Measurements from ENCODE around the gene FAM53B.

Gene FAM53B

DNA sequence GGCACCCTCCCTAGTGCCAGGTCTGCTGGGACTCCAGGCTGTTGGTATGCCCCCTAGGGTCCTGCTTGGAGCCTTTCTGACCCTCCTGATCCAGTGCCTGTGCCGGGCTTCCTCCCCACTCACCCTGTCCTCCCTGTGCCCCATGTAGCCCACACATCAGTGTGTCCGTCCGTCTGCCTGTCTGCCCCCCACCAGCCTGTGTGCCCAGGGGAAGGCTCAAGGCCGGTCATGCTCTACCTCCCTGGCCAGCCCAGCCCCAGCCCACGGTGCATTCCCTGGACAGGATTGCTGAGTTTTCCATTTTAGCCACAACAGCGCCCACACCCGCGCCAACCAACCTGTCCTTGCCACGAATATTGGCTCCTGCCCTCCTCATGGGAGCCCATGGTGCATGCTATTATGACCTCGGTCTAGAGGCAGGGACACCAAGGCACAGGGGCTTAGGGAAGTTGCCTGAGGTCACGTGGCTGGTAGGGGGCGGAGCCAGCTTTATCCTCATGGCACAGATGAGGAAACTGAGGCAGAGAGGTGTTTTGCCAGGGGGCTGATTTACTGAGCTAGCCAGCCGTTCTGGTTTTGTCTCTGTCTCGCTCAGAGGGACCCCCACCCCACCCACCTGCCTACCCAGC, 136.0 kb downstream of the FAM53B start:
- no peak for DNase-seq (ENCODE audit: low spot score)

DNA sequence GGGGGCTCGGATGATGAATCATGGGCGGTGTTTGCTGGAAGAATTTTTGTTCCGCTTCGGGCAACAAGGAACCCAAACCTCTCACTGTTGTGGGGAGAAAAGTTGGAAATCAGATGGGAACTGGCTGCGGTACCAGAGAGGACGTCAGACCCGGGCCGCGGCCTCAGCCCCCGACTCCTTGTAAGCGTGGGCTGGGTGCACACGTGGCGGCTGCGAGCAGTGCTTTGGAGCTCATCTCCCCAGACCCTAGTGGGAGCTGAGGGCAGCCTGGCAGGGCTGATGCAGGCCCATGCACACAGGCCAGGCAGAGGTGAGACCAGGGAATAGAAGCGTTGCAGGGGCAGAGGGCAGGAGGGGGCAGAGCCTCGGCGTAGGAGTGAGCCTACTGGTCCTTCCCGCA, 136.5 kb downstream of the FAM53B start:
- DNase-seq (ENCODE audit: low spot score), result no peak

DNA sequence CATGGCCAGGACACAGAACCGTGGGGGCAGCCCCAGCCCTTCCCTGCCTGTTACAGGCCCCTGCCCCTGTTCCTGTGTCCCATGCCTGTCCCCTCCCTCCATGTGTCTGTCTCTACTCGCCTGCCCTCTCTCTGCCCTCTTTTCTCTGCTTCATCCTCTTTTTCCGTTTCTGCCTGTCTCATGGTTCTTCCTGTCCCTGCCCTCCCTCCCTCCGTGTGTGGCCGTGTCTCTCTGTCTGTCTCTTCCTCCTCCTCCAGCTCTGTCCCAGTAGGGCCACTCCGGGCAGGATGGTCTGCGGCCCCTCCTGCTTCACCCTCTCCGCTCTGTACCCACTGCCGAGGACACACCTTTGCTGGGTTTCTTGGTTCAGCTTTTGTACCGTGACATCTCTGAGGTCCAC, 137.4 kb downstream of the FAM53B start:
- no peak for DNase-seq (ENCODE audit: low spot score)

DNA sequence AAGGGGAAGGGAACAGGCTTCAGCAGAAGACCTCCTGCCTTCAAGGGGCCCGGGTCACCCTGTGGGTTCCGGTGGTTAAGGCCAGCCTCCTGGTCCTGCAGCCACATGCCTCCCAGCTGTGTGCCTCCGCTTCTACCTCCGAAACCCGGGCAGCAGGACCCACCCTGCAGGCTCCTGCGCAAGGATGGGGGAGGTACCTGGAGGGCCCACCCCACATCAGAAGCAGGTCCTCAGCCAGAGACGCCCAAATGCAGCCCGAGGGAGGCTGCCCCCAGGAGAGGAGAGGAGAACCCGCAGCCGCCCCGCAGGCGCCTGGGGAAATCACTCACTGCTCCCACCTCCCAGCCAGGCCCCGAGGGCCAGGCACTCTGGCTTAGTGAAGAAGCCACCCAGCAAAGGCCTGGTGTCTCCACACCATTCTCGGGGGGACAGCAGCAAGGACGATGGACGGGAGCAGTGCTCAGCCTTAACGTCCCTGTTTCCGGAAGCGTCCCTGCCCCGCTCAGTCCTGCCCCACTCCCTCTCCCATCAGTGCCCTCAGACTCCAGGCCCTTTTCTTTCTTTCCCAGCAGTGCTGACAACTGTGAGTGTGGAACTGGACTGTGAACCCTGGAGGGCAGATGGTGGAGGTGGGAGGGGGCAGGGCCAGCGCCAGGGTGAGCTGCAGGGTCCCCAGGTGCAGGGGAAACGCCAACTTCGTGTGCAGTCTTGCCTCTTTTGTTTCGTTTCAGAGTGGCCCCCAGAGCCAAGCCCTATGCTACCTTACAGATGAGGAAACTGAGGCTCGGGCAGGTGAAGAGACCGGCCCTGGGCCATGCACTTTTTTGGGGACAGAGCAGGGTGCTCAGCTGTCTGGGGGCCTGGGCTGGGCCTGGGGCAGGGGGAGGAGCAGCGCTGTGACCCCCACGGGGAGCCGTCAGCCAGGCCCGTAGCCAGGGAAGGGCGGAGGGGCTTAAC, 138.0 kb downstream of the FAM53B start:
- DNase-seq (ENCODE audit: low spot score), result no peak

DNA sequence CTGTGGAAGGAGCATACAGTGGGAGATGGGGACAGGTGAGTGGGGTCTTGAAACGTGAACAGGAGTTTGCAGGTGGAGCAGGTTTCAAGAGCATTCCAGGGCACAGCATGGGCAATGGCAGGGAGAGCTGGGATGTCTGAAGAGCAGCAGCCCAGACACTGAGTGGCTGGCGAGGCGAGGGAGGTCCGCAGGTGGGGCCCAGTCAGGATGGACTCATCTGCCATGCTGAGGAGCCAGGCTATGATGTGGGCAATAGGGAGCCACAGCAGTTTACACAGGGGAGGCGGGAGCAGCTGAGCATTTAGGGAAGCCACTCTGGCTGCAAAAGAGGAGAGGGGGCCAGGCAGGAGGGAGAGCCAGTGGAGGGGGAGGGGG, 138.7 kb downstream of the FAM53B start:
- DNase-seq (ENCODE audit: low spot score), result no peak

DNA sequence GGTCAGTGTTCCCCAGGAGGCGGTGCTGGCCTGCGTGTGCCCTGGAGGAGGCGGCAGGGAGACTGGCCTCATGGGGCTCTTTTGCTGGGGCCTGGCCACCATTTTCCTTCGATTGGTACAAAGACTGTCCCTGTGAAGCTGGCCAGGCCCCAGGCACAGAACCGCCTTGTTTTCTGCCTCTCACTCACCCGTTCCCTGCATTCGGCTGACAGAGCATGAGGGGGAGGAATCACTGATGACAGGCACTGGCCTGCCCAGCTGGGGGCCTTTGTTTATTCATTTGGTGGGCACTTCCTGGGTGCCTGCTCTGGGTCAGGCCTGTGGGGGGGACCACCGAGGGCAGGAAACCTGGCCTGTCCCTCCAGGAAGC, 139.2 kb downstream of the FAM53B start:
- no peak for DNase-seq (ENCODE audit: low spot score)

DNA sequence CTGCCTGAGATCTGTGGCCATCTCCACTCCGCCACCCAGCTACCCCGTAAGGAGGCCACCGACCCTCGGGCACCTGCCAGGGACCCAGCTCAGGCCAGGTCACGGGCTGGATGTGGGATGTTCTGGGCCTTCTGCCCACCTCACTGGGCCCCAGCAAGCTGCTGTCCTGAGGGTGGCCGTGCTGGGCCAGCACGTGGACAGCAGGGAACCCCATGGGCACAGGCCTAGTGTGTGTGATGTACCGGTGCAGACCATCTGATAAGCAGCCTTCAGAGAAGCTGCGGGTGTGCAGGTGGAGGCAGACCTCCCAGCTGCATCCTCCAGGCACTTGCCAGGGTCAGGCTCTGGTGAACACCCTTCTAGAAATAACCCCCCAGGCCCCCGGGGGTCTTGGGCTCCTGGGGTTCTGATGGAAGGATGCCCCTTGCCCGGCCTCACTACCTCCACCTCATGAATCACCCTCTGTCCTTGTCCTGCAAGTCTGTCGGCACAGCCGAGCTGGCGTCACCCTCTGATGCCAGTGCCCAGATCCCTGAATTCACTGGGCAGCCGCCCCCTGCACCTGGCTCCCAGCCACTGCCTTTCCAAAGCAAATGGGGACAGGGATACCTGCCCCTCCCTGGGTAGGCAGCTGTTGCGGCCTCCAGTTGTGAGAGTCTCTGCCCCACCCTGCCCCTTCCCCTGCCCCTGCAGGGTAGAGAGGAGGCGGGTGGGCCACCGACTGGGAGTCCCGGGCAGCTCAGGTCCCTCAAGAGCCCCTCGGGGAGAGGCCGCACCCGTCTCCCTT, 139.8 kb downstream of the FAM53B start:
- no peak for DNase-seq (ENCODE audit: low spot score)

DNA sequence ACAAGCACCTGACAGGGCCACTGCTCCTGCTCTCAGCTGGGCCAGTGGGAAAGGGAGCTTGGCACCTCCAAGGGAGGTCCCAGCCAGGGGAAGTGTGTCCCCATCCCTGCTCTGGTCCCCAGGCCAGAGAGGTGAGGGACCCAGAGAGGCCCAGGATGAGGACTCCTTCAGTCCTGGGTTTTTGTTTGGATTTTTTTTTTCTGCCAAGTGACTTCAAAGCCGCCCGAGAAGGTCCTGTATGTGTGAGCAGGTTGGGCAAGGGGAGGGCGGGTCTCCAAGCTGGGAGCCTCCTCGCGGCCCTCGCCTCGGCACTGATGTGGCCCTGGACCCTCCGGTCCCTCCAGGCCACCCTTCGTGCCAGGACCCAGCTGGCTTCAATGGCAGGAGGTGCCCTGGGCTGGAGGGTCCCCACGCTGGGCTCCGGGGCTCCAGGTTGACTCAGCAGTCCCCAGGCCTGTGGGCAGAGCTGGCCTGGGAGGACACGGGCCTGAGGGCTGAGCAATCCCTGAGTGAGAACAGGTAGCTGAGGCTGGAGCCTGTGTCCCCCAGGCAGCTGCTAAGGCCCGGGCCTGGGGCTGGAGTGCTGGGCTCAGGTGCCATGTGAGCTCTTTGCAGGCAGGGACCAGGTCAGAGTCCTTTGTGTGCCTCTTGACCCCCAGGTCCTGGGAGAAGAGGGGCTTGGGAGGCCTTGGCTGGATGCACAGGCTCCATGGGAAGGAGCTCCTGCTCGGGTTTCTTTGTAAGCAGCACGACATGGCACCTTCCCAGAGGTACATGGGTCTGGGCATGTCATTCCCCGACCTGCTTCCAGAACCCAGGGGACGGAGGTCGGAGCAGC, 140.6 kb downstream of the FAM53B start:
- DNase-seq (ENCODE audit: low spot score), result no peak

DNA sequence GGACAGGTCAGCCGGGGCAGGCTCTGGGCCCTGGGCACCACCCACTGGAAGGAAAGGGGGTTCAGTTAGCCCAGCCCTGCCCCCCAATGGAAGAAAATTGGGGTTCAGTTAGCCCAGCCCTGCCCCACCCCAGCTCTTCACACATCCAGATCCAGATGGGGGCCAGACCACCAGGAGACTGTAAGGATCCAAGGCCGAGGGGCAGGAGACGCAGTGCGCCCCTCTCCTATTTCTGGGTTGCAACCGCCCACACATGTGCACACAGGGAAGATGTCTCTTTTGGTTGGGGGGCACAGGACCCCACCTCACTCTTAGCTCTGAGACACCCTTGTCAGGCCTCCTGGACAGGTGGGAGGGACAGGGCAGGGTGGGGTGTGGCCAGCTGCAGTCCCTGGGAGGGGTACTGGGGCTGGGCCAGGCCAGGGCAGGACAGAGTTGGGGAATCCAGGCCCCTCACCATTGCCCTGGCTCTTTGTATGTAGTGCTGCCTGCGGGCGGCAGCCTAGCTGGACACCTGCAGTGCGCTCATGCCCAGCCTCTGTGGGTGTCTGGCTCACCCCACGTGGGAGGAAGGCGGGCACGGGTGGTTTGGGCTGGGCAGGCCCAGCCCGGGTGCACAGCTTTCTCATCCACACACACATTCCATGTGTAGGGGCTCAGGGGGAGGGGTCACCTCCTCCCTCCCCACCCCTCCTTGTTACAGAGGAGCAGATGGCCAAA, 141.4 kb downstream of the FAM53B start:
- no peak for DNase-seq (ENCODE audit: low spot score)

DNA sequence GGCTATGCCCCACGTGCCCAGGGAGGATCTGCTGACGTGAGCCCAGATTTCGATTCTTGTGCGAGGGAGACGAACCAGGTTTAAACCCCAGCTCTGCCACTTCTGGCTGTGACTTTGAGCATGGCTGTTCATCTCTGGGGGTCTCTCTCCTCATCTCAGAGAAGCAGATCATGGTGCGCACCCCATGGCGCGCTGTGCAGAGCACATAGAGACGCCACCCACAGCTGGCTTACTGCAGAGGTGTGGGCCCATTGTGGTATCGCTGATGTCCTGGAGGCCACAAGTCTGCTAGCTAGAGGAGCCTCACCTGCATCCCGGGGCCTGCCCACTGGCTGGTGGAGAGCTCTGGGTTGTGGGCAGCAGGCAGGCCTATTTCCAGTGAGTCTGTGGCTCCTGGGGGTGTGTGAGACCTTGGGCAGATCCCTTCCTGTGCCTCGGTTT, 142.0 kb downstream of the FAM53B start:
- no peak for DNase-seq (ENCODE audit: low spot score)

DNA sequence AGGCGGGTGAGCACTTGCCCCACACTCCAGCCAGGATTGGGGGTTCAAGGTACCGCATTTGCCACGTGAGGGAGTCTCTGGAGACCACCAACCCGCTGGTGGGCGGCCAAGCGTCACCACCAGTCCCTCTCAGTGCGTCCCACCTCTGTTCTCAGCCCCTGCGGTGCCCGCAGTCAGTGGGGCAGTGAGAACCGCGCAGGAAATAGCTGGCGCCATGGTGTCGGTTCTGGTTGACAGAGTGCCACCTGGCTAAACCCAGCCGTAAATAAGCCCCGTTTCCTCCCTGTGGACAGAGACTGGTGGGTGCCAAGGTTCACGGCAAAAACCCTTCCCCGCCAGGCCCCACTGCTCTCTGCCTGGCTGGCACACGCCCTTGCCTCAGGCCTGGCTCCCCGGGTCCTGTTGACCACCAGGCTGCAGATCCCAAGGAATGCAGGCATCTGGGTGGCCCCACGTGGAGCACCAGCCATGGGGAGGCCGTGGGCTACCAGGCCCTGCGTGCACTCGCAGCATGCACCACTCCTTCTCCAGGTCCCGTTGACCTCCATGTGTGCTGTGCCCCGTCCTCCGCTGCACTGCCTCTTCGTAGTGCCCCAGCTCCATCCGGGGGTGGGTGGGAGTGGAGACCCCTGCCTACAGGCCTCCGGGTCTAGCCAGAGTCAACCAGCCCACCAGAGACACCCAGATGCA, 142.6 kb downstream of the FAM53B start:
- DNase-seq (ENCODE audit: low spot score), result no peak

DNA sequence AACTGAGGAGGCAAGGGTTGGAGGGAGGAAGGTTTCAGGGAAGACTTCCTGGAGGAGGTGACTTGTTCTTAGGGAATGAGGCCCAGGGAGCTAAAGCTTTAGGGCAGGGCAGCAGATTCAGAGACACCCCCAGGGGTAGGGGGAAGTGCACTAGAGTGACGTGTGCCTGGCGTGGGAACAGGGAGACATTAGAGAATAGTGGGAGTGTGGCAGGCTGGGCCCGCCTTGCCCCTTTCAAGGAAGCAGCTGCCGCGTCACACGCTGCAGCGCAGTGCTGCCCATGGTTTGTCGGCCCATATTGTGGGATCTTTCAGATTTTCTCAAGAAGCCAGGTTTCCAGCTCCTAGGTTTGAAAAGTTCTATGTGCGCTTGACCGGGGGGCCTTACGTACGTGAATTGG, 143.2 kb downstream of the FAM53B start:
- DNase-seq (ENCODE audit: low spot score), result no peak

DNA sequence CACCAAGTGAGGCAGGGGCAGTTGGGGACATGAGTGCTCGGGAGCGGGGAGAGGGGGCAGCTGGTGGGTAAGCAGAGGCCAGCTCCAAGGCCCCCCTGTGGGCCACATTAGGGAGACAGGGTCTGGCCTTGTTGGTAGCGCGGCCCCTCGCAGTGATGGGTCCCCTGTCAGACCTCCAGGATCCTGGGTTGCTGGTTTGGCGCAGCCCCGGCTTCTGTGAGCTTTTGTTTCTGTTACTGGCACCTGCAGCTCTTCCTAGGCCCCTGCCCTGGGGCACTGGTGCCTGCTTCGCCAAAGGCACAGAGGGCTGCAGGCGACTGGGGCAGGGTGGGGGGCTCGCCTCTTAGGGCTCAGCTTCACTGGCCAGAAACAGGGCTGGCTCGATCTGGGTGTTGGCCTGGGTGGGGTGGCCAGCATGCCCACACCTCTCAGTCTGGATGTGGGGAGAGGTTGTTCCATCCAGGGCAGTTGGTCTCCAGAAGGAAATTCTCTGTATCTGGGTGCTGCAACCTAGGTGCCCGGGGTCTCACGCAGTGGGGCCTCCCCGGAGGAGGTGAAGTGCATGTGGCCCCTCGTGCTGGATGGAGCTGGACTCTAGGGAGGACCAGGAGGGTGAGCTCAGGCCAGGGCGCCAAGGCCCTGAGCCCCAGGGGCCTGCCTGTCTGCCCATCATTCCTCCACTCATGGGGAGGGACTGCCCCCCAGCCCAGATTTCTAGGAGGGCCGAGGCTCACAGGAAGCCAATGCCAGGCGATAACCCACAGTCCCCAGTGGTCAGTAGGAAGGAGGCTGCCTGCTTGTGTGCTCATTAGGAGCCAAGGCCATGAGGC, 143.9 kb downstream of the FAM53B start:
- no peak for DNase-seq (ENCODE audit: low spot score)

DNA sequence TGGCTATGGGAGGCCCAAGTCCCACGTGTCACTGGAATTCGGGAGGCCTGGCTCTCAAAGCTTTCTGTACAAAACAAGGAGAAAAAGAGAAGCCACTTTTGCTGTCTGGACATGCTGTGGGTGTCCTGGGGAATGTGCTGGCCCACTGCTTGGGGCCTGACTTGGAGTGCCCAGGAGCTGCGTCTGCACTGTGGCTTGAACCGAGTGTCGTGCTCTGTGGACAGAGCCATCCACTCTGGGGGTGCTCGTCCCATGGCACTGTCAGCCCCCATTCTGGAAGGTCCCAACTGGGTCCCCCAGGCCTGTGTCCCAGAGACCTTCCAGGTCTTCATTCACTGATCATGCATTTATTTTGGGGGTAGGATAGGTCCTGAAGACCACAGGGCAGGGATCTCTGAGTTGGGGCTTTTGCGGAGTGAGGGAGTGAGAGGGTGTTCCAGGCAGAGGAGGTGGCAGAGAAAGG, 144.6 kb downstream of the FAM53B start:
- no peak for DNase-seq (ENCODE audit: low spot score)

DNA sequence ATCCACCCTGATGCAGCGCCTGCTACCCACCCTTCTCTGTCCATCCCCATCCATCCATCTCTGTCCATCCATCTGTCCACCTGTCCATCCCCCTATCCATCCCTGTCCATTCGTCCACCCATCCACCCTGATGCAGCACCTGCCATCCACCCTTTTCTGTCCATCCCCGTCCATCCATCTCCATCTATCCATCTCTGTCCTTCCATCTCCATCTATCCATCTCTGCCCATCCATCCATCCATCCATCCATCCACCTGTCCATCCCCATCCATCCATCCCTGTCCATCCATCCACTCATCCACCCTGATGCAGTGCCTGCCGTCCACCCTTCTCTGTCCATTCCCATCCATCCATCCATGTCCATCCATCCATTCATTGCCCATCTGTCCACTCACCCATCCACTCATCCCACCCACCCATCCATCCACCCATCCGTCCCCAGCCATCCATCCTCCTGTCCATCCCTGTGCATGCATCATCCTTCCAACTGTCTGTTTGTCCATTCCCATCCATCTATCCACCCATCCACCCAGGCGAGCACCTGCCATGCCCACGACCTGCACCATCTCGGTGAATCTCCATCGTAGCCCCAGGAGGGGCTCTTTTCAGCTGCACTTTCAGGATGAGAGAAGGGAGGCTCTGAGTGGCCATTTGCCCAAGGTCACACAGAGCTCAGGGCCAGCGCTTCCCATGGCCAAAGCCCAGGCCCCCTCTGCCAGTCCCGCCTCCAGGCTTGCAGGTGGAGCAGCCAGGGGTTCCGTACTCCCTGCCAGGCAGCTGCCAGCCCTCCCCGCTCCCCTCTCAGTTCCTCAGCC, 145.2 kb downstream of the FAM53B start:
- DNase-seq (ENCODE audit: low spot score), result no peak

DNA sequence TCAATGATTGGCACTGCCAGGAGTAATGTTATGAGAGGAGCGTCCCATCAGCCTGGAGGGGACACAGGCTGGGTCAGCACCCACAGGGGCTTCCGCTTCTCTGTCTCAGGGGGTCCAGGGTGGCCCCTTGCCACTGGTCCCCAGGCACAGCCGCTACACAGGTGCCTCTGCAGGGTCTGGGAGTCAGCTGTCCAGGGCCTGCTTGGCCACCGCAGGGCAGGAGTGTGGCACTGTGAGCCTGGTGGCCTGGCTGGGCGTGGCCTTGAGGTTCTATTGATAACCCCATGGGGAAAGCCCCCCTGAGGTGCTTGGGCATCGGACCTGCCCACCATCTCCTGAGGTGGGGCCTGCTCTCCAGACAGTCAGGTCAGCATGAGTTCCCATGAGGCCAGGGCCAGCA, 146.0 kb downstream of the FAM53B start:
- no peak for DNase-seq (ENCODE audit: low spot score)

DNA sequence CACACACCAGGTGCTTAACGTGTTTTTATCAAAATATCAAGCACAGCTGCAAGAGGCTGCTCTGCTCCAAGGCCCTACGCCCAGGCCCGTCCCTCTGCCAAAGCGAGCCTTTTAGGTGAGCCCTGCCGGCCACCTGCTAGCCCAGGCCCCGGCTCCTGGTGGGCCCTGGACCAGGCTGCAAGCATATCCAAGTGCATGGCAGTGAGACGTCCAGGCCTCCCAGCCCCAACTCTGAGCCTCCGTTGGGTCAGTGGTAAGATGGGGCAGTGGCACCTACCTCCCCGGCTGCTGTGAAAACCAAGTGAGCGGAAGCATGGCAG, 146.4 kb downstream of the FAM53B start:
- no peak for DNase-seq (ENCODE audit: low spot score)

DNA sequence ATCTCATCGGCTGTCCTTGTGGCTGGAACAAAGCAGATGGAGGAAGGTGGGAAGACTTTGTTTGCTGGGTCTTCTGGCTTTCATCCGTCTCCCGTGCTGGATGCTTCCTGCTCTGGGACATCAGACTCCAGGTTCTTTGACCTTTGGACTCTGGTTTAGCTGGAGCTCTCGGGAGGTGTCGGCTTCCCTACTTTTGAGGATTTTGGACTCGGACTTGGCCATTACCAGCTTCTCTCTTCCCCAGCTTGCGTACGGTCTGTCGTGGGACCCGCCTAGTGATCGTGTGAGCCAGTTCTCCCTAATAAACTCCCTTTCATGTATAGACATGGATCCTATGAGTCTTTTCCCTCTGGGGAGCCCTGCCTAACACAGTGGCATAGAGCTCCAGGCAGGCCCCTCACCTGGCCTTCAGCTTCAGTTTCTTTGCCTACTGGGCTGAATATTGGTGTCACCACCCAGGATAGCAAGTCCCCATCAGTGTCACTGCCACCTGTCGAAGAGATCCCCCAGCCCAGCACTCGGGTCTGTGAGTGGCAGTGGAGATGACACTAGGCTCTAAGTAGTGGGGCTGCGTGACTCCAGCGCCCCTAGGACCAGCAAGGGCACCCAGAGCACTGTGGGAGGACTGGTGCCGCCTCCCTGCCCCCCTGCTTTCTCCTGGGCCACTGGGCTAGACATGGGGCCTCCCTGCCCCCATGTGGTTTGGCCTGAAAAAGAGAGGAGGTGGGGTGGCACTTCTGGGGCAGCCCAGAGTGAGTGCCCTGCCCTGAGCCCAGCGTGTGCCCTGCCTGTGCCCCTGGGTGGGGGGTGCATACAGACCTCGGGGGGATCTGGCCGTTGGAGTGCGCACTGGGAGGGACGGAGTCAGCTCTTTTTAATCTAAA, 147.0 kb downstream of the FAM53B start:
- no peak for DNase-seq (ENCODE audit: low spot score)
